GM21367 (cell line): Measurements from ENCODE around the gene BAD.
"Not testable (repeated sequence)": the region's sequence is repeated elsewhere in the genome, so short reads cannot be mapped to it uniquely, and the experiment has no call there.

Experiments used
- ATAC-seq: cut with Tn5 transposase; IDR thresholded peaks from one replicate; pipeline ENCODE4 v1.9.1; 2021; ENCODE audit not compliant: unreplicated experiment

BAD gene

DNA sequence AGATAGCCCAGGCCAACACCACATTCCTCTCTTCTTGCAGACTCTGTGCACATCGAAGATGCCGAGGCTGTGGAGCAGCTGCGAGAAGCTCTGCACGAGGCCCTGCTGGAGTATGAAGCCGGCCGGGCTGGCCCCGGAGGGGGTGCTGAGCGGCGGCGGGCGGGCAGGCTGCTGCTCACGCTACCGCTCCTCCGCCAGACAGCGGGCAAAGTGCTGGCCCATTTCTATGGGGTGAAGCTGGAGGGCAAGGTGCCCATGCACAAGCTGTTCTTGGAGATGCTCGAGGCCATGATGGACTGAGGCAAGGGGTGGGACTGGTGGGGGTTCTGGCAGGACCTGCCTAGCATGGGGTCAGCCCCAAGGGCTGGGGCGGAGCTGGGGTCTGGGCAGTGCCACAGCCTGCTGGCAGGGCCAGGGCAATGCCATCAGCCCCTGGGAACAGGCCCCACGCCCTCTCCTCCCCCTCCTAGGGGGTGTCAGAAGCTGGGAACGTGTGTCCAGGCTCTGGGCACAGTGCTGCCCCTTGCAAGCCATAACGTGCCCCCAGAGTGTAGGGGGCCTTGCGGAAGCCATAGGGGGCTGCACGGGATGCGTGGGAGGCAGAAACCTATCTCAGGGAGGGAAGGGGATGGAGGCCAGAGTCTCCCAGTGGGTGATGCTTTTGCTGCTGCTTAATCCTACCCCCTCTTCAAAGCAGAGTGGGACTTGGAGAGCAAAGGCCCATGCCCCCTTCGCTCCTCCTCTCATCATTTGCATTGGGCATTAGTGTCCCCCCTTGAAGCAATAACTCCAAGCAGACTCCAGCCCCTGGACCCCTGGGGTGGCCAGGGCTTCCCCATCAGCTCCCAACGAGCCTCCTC, 31.4 kb upstream of the BAD start:
- not testable (repeated sequence) for ATAC-seq

DNA sequence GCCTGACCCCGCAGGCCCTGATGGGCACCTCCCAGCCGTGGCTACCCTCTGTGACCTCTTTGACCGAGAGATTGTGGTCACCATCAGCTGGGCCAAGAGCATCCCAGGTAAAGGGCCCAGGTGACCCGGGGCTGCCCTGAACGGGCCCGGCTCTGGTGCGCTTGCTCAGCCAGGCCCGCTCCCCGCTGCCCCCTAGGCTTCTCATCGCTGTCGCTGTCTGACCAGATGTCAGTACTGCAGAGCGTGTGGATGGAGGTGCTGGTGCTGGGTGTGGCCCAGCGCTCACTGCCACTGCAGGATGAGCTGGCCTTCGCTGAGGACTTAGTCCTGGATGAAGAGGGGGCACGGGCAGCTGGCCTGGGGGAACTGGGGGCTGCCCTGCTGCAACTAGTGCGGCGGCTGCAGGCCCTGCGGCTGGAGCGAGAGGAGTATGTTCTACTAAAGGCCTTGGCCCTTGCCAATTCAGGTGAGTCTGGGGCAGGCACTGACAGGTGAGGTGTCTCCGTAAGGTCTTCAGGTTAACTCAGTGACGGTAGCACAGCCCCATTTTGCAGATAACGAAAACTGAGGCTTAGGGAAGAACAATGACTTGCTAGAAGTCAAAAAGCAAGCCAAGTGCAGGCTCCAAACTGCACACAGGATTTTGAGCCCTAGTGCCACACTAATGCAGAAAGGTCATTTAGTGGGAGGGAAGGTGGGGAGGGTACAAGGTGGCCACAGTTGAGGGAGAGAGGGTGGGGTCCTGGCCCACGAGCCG, 30.5 kb upstream of the BAD start:
- no peak for ATAC-seq

DNA sequence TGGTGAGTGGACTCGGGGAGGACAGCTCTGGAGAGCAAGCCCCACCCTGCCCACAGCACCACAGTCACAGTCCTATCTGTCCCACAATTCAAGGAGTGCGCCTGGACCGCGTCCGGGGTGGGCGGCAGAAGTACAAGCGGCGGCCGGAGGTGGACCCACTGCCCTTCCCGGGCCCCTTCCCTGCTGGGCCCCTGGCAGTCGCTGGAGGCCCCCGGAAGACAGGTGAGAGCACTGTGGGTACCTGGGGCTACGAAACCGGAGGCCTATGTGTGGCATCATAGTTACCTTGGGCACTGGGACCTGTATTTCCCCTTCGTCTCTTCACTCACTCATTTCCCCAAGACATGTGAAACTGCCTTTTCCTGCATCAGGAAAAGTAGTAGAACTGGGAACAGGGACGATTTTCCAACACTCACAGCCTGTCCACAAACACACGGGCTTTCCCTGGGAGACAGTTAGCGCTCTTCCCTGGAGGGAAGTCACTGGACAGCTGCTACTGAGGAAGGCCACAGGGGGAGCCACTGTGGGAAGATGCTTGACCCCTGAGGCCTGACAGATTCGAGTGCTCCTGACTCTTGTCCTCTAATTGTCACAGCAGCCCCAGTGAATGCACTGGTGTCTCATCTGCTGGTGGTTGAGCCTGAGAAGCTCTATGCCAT, 29.8 kb upstream of the BAD start:
- ATAC-seq: no peak

DNA sequence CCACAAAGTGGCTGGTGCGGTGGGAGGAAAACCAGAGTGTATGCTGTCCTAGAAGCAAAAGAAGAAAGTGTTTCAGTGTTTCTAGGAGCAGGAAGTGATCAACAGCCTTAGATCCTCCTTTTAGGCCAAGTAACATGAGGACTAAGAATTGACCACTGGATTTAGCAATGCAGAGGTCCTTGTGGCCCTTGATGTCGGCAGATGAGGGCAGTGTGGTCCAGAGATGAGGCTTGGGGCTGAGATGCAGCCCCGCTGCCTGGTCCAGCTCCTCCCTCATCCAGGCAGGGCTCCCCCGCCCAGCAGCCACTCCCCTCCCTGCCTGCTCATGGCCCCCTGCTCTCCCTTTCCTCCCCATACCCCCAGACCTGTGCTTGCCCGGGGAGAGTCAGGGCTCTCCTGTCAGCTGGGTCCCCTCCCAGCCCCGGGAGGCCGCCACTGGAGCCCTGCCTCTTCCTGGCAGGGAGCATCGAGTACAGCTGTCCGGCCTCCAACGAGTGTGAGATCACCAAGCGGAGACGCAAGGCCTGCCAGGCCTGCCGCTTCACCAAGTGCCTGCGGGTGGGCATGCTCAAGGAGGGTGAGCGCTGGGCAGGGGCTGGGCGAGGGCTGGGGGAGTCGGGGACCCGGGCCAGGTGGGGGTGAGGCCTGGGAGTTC, 29.2 kb upstream of the BAD start:
- no peak for ATAC-seq

DNA sequence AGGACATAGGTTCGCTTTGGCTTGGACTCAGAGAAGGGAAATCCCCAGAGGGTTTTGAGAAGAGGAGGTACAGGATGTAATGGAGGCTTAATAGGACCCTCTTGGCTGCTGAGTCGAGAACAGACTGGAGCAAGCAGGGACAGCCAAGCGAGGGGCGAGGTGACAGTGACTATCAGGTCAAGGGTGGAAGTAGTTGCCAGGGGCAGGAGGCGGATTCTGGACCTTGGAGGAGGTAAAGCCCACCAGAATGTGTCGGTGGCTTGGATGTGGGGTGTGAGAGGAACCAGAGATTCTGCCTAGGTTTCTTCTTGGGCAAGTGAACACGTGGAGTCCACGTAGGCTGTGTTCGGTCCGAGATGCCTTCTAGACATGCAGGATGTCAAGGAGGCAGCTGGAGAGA, 28.5 kb upstream of the BAD start:
- ATAC-seq: no peak

DNA sequence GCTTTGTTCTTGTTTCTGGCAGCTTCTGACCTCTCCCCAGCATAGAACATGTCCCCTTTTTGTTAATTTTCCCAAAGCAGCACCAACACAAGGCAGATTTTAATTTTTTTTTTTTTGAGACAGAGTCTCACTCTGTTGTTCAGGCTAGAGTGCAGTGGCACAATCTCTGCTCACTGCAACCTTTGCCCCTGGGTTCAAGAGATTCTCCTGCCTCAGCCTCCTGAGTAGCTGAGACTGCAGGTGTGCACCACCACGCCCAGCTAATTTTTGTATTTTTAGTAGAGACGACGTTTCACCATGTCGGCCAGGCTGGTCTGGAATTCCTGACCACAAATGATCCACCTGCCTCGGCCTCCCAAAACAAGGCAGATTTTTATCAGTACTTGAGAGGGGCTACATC, 23.3 kb upstream of the BAD start:
- not testable (repeated sequence) for ATAC-seq

DNA sequence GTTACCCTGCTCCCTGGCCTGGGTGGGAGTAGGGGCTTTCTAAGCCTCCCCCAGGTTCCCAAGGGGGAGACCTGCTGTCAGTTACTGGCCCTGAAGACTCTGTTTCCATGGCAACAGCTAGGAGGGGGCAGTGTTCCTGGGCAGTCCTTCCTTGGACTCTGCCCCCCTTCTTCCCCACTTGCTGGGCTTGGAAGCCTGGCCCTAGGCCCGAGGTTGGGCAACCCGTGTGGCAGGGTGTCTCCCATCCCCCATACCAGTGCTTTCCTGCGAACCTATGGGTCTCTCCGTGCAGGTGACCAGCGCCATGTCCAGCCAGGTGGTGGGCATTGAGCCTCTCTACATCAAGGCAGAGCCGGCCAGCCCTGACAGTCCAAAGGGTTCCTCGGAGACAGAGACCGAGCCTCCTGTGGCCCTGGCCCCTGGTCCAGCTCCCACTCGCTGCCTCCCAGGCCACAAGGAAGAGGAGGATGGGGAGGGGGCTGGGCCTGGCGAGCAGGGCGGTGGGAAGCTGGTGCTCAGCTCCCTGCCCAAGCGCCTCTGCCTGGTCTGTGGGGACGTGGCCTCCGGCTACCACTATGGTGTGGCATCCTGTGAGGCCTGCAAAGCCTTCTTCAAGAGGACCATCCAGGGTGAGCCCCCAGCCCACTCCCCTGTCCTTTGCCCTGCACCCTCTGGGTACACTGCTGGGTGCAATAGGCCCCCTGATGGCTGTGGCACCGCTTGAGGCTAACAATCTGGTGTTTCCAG, 22.6 kb upstream of the BAD start:
- ATAC-seq: no peak

DNA sequence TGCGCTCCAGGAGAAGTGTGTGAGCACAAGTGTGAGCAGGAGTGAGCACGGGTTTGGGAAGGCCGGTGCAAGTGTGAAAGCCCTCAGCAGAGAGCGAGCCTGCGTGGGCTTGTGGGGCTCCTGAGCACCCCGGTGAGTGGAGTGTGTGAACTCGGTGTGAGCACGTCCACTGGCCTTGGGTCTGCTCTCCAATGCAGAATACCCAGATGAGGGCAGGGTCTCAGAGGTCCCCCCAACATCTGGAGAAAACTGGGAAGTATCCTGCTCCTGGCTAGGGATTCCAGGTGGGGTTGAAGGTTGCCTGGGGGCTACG, 22.1 kb upstream of the BAD start:
- ATAC-seq: no peak

DNA sequence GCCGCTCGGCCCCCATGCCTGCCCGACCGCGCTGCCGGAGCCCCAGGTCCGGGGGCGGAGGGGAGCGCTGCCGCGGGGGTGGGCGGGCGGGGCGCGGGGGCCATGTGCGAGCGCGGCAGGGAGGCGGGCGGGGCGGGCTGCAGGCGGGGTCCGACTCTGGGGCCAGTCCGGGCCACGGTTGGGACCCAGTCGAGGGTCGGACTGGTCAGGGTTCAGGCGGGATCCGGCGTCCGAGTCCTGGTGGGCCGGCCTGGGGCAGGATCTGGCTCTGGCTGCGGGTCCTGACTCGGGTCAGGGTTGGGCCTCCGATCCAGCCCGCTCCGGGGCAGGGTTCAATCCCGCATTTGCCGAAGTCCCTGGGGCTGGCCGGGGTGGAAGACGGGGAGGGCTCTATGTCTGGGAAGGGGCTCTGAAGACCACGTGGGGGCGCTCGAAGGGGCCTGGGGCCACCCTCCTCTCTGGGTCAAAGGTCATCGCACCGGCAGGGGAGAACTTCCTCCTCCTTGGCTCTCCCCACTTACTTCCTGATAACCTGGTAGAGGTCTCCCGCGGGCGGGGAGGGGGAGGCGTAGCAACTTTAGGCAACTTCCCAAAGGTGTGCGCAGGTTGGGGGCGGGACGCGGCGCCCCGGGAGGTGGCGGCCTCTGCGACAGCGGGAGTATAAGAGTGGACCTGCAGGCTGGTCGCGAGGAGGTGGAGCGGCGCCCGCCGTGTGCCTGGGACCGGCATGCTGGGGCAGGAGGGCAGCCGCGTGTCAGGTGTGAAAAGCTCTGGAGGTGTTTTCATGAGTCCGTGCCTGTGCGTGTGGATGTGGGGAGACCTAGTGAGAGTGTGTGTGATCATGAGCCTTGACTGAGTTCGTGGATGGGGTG, 21.5 kb upstream of the BAD start:
- peak; percentile 17 for ATAC-seq

DNA sequence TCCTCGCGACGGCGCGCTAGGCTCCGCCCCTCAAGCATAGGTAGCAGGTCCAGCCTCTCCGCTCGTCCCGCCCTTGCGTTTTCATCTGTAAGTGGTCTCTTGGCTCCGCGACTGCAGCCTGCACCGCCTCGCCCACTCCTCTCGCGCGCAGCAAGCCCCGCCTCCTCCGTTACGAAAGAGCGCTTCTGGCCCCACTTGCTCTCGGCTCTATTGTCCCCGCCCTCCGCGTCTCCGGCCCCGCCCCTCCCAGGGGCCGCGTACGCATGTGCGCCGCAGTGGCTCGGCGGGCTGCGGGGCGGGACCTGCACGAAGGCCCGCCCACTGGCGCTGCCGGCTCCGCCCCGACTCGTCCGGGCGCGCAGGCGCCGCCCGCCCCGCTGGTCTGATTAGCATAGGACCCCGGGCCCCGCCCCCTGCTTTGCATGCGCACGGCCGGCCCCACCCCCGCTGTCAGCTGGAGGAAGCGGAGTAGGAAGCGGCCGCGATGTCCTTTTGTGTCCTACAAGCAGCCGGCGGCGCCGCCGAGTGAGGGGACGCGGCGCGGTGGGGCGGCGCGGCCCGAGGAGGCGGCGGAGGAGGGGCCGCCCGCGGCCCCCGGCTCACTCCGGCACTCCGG, 20.7 kb upstream of the BAD start, which contains the start of gene ESRRA:
ESRRA (plus strand) TSS at position 450 of the 616 bp plus-strand sequence. CDS start 1,656 bp downstream, outside the sequence.
- ATAC-seq: peak; percentile 62

DNA sequence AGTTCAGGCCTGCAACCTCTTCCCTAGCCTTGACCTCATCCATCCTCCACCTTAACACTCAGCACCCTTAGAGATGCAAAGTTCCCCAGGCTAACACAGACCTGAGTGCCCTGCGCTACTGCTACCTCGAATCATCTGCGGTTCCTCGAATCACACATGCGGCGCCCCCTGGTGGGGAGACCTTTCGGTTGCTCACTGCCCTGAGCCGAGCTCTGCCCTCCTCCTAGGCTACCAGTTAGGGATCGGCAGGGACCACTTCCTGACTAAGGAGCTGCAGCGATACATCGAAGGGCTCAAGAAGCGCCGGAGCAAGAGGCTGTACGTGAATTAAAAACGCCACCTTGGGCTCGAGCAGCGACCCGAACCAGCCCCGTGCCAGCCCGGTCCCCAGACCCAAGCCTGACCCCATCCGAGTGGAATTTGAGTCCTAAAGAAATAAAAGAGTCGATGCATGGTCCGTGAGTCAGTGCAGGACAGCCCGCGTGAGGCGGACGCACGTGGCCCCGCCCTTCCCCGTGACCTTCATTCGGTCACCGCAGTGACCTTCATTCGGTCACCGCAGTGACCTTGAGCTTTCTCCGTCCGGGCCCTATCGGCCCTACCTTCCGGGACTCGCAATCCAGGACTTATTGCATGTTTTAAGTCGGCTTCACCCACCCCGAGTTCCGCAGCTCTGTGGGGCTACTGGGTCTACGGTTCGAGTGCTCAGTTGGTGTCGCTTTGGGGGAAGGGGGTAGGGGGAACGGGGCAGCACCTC, 20.0 kb upstream of the BAD start:
- ATAC-seq: peak; percentile 22

DNA sequence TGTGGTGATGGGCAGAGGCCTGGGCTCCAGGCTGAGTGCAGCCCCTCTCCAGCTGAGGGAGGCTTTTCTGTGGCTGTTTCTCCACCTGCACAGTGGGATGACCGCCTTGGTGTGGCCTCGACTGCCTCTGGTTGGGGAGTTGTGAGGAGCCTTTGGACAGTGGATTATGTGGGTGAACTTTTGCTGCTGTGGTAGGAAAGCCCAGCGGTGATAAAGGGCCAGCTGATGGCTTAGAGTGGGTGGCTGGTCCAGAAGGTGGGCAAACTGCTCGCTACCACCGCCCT, 19.5 kb upstream of the BAD start:
- no peak for ATAC-seq

DNA sequence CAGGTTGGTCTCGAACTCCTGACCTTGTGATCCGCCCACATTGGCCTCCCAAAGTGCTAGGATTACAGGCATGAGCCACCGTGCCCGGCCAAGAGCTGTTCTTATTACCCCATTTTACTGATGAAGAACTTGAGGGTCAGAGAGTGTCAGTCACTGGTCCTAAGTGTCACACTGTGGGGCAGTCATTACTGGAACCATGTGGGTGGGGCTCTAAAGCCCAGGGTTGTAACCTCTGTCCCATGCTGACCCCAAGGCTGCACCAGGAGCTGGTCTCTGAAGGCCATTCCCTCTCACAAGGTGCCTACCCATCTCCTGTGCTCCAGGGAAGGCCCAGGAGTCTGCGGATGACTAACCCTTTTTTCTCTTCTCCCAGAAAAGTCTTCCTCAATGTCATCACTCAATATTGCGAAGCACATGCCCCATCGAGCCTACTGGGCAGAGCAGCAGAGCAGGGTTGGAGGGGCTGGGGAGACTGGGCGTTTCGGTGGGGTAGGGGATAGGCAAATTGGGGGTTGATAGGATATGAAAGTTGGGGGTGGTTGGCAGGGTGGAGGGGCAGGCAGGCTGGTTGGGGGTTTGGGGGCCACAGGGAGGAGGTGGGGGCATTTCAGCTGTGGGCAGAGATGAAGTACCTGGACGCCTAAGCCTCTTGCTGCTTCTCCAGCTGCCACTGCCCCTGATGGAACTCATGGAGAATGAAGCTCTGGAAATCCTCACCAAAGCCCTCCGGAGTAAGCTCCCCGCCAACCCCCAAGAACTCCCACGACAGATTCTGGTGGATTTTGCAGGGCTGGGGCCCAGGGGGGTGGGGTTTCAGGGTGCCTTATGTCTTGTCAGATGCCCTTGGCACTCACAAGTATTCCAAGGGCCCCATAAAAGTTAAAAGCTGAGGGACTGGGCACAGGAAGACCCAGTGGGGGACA, 18.9 kb upstream of the BAD start:
- ATAC-seq: no peak

DNA sequence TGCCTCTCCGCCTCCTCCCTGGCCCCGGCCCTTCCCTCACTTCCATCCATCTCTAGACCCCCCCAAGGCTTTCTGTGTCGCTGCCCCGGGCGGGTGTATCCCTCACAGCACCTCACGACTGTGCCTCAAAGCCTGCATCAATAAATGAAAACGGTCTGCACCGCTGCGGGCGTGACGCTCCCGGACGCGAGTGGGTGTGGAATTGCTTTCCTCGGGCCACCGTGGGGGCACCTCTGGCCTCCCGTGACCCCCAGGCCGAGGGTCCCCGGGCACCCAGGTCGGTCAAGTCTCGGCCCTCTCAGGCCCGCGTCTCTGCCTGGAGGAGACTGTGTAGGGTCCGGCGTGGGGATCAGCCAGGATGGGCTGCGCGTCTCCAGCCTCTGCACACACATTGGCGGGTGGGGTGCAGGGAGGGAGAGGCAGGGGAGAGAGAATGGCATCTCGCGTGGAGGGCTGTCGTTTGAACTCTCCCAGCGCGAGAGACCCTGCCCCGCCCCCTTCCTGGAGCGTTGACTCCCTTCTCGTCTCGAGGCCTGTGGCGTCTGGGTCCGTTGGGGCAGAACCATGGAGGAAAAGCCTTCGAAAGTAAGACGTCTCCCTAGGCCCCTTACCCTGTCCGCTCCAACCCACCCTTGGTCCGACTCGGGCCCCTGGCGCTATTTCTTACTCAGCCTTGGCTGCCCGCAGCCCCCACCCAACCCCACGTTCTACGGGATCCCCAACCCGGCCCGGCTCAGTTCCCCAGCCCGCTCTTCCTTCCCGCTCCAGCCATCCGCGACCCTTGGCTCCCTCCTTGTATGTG, 15.6 kb upstream of the BAD start, which contains the start of gene CATSPERZ:
CATSPERZ (plus strand) TSS at position 512 of the 802 bp plus-strand sequence; CDS start at position 565, 53 bp downstream.
- no peak for ATAC-seq

DNA sequence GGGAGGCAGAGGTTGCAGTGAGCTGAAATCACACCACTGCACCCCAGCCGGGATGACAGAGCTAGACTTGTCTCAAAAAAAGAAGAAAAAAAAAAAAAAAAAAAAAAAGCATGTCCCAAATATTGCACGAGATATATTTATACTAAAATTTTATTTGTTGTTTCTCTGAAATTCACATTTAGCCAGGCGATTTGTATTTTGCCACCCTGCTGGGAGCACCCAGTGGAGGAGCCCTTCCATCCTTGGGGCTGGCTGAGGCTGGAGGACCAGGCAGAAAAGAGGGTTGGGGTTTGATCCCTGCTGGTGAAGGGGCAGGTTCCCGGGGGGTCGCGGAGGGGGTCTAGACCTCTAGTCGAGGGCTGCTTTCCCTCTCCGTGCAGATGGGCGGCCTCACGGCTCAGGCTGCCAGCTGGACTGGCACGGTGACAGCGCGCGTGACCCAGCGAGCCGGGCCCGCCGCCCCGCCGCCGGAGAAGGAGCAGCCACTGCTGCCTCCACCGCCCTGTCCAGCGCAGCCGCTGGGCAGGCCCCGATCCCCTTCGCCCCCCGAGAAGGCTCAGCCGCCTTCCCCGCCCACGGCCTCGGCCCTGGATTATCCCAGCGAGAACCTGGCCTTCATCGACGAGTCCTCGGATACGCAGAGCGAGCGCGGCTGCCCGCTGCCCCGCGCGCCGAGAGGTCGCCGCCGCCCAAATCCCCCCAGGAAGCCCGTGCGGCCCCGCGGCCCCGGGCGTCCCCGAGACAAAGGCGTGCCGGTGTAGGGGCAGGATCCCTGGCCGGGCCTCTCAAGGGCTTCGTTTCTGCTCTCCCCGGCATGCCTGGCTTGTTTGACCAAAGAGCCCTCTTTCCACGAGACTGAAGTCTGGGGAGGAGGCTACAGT, 14.7 kb upstream of the BAD start:
- no peak for ATAC-seq
